ENCODE results near the gene SYT8. TPM values are rescaled to one million over a fixed set of nuclear protein-coding genes. Genes with fewer than 3 reads are reported as not detected.
"Not testable (repeated sequence)": the region's sequence is repeated elsewhere in the genome, so short reads cannot be mapped to it uniquely, and the experiment has no call there.

SYT8 gene
- total RNA-seq, 1 donor from 2014 or later, result not detected

- no peaks in the 10 kb centered on the region for H3K9me3 Mint-ChIP-seq
- no peak overlapping the region for H3K4me3 Mint-ChIP-seq
- DNase-seq (no peak), ATAC-seq (ENCODE audit: low read depth) (no peak)
- POLR2A ChIA-PET, result no interaction called here
- H3K4me1 Mint-ChIP-seq, result no peaks in the 10 kb centered on the region
- CTCF ChIA-PET, result interaction anchor here (1.3 kb wide), 1 partner anchor 27 kb away, joined by 3 read pairs; no protein-coding TSS in a partner anchor
- no peak for TF ChIP-seq CTCF (IDR thresholded peaks at IDR 0.05)
- no peaks in the 10 kb centered on the region for H3K36me3 Mint-ChIP-seq (ENCODE audit: low read depth)
- no peak overlapping the region for H3K27ac Mint-ChIP-seq
- intact Hi-C loops (cut with micrococcal nuclease), result no loop called here
- H3K27me3 Mint-ChIP-seq, result peaks cover 17% of the 10 kb centered on the region
Measured at GRCh38 chr11:1805525-1805924, 29.3 kb upstream of the SYT8 start.

GRCh38 chr11:1807264-1807995 is 27.4 kb upstream of the SYT8 start:
- intact Hi-C loops (cut with micrococcal nuclease), result no loop called here
- DNase-seq (no peak), ATAC-seq (ENCODE audit: low read depth) (no peak)
- ChIA-PET CTCF (interaction anchor here (1.3 to 2.4 kb wide), 2 partner anchors 25 to 114 kb away, joined by 4 to 7 read pairs; no protein-coding TSS in a partner anchor), POLR2A (no interaction called here)
- no peaks in the 10 kb centered on the region for H3K4me1 Mint-ChIP-seq
- H3K36me3 Mint-ChIP-seq (ENCODE audit: low read depth), result no peaks in the 10 kb centered on the region
- H3K9me3 Mint-ChIP-seq, result no peaks in the 10 kb centered on the region
- no peak for TF ChIP-seq CTCF (IDR thresholded peaks at IDR 0.05)
- peaks cover 14% of the 10 kb centered on the region for H3K27me3 Mint-ChIP-seq
- no peak overlapping the region for H3K27ac Mint-ChIP-seq
- H3K4me3 Mint-ChIP-seq, result no peak overlapping the region

- Mint-ChIP-seq H3K4me1 (no peaks in the 10 kb centered on the region), H3K27ac (no peak overlapping the region), H3K4me3 (no peak overlapping the region), H3K27me3 (peaks cover 20% of the 10 kb centered on the region), H3K36me3 (ENCODE audit: low read depth) (no peaks in the 10 kb centered on the region), H3K9me3 (no peaks in the 10 kb centered on the region)
- POLR2A ChIA-PET, result no interaction called here
- CTCF ChIA-PET, result no interaction called here
- no peak for ATAC-seq (ENCODE audit: low read depth)
- no peak for DNase-seq
- intact Hi-C loops (cut with micrococcal nuclease), result no loop called here
- TF ChIP-seq CTCF (IDR thresholded peaks at IDR 0.05), result no peak
Measured at GRCh38 chr11:1810761-1811160, 24.0 kb upstream of the SYT8 start.

GRCh38 chr11:1812274-1812673 is 22.5 kb upstream of the SYT8 start:
- Mint-ChIP-seq H3K4me1 (no peaks in the 10 kb centered on the region), H3K4me3 (no peak overlapping the region), H3K27me3 (peaks cover 20% of the 10 kb centered on the region), H3K9me3 (no peaks in the 10 kb centered on the region), H3K27ac (no peak overlapping the region), H3K36me3 (ENCODE audit: low read depth) (no peaks in the 10 kb centered on the region)
- ATAC-seq (ENCODE audit: low read depth) (no peak), DNase-seq (no peak)
- intact Hi-C loops (cut with micrococcal nuclease), result no loop called here
- no peak for TF ChIP-seq CTCF (IDR thresholded peaks at IDR 0.05)
- CTCF ChIA-PET, result no interaction called here
- POLR2A ChIA-PET, result no interaction called here

GRCh38 chr11:1812801-1813200 is 22.0 kb upstream of the SYT8 start:
- intact Hi-C loops (cut with micrococcal nuclease), result no loop called here
- DNase-seq, result no peak
- no peaks in the 10 kb centered on the region for H3K4me1 Mint-ChIP-seq
- no peak for TF ChIP-seq CTCF (IDR thresholded peaks at IDR 0.05)
- no peaks in the 10 kb centered on the region for H3K36me3 Mint-ChIP-seq (ENCODE audit: low read depth)
- POLR2A ChIA-PET, result no interaction called here
- H3K27me3 Mint-ChIP-seq, result peaks cover 22% of the 10 kb centered on the region
- no peaks in the 10 kb centered on the region for H3K9me3 Mint-ChIP-seq
- H3K4me3 Mint-ChIP-seq, result no peak overlapping the region
- H3K27ac Mint-ChIP-seq, result no peak overlapping the region
- CTCF ChIA-PET, result no interaction called here
- no peak for ATAC-seq (ENCODE audit: low read depth)

GRCh38 chr11:1813356-1813755 is 21.4 kb upstream of the SYT8 start:
- CTCF ChIA-PET; H3K4me3 Mint-ChIP-seq; H3K27ac Mint-ChIP-seq; H3K36me3 Mint-ChIP-seq (ENCODE audit: low read depth); H3K4me1 Mint-ChIP-seq; ATAC-seq (ENCODE audit: low read depth); POLR2A ChIA-PET; H3K9me3 Mint-ChIP-seq; intact Hi-C loops (cut with micrococcal nuclease); DNase-seq: not testable (repeated sequence)
- peaks cover 23% of the 10 kb centered on the region for H3K27me3 Mint-ChIP-seq
